HAP-1 (cell line): ENCODE measurements around the gene BPIFB1.

ENCODE experiments used
- DNase-seq, 2 experiments: peaks; one replicate each; pipeline ENCODE4 v3.0.0-alpha.2; 2016 to 2020; ENCODE audit warnings: low spot score in 2 of 2
- H3K27me3 ChIP-seq: fragments of 250-450 bp; sonication (Bioruptor Pico); 2 replicates; pipeline ENCODE4 v1.5.1; 2020; ENCODE audit warnings: low read depth, mild to moderate bottlenecking, moderate library complexity
- H3K36me3 ChIP-seq: fragments of 250-450 bp; sonication (Bioruptor Pico); replicated peaks from 2 replicates; pipeline ENCODE4 v1.5.1; 2020; ENCODE audit warnings: mild to moderate bottlenecking
- H3K4me1 ChIP-seq: fragments of 250-450 bp; sonication (Bioruptor Pico); 2 replicates; pipeline ENCODE4 v1.5.1; 2020; ENCODE audit warnings: mild to moderate bottlenecking
- H3K4me3 ChIP-seq: fragments of 250-450 bp; sonication (Bioruptor Pico); 2 replicates; pipeline ENCODE4 v1.5.1; 2020; ENCODE audit warnings: mild to moderate bottlenecking, moderate library complexity
- H3K9me3 ChIP-seq: fragments of 250-450 bp; sonication (Bioruptor Pico); 2 replicates; pipeline ENCODE4 v1.5.1; 2020; ENCODE audit warnings: mild to moderate bottlenecking, moderate library complexity
- in situ Hi-C: fragments of 300-500 bp; cut with MboI; formaldehyde crosslinking; loops from 3 replicates; pipeline ENCODE4 v1.14.3; 2020; ENCODE audit warnings: low sequenced_read_pairs, inconsistent platforms, mixed read lengths

The BPIFB1 gene, protein sequence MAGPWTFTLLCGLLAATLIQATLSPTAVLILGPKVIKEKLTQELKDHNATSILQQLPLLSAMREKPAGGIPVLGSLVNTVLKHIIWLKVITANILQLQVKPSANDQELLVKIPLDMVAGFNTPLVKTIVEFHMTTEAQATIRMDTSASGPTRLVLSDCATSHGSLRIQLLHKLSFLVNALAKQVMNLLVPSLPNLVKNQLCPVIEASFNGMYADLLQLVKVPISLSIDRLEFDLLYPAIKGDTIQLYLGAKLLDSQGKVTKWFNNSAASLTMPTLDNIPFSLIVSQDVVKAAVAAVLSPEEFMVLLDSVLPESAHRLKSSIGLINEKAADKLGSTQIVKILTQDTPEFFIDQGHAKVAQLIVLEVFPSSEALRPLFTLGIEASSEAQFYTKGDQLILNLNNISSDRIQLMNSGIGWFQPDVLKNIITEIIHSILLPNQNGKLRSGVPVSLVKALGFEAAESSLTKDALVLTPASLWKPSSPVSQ

GRCh38 chr20:33282991-33283555 is at the start of gene BPIFB1:
Gene BPIFB1 (plus strand): TSS chr20:33283214. CDS start chr20:33286074, 2,860 bp downstream.
- no peak for DNase-seq
- Histone ChIP-seq H3K4me1 (peaks cover 5% of the 10 kb centered on the region), H3K36me3 (no peaks in the 10 kb centered on the region), H3K9me3 (no peaks in the 10 kb centered on the region), H3K4me3 (no peak within 1 kb of the TSS), H3K27me3 (no peaks in the 10 kb centered on the region)
- in situ Hi-C loops: loop anchor here (10.0 kb wide), 1 partner anchor 188 kb away; no protein-coding TSS in a partner anchor

DNA sequence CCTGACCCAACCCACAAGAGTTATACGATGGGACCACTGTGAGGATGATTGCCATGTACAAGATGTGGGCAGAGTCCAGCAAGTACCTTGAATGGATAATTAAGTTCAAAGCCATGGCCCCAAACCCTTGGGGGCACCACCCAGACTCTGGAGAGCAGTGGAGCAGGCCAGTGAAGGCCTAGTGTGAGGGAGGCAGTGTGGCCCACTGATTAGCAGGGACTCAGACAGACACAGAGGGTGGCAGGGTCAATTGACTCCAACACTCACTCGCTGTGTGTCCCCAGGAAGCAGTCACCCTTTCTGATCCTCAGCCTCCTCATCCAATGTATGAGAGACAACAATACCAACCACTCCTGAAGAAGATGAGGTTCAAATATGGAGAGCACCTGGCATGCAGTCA is 49.0 kb upstream of the BPIFB1 start:
- Histone ChIP-seq H3K4me3 (no peak overlapping the region), H3K27me3 (peaks cover 17% of the 10 kb centered on the region), H3K9me3 (no peaks in the 10 kb centered on the region), H3K4me1 (no peaks in the 10 kb centered on the region), H3K36me3 (no peaks in the 10 kb centered on the region)
- DNase-seq: no peak
- in situ Hi-C loops: no loop called here

GRCh38 chr20:33235696-33236095 is 47.3 kb upstream of the BPIFB1 start, which contains the start of gene BPIFA1:
Gene BPIFA1 (plus strand): TSS chr20:33235996. CDS start chr20:33237712, 1,716 bp downstream.
- Histone ChIP-seq H3K4me1 (no peaks in the 10 kb centered on the region), H3K9me3 (no peaks in the 10 kb centered on the region; the same call in 1 of the 2 replicates), H3K36me3 (no peaks in the 10 kb centered on the region), H3K4me3 (no peak within 1 kb of the TSS), H3K27me3 (peaks cover 17% of the 10 kb centered on the region)
- in situ Hi-C loops: no loop called here
- DNase-seq: no peak

DNA sequence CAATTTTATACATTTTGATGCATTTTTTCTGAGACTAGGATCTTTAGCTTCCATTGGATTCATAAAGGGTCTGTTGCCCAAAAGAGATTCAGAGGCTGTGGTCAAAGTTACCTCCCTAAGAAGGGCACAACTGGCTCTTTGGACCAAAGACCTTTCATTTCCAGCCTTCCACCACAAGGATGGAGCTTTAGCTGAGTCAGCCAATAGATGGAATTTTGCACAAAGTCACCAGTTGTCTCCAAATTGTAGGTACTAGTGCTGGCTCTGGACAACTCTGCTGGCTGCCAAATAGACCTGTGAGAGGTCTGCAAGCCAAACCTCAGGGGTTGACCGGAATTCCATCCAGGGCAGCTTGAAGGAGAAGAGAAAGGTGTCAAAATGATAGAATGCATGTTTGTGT is 46.7 kb upstream of the BPIFB1 start:
- Histone ChIP-seq H3K27me3 (peaks cover 17% of the 10 kb centered on the region), H3K9me3 (no peaks in the 10 kb centered on the region; the same call in 1 of the 2 replicates), H3K4me3 (no peak overlapping the region), H3K36me3 (no peaks in the 10 kb centered on the region), H3K4me1 (no peaks in the 10 kb centered on the region)
- DNase-seq: no peak
- in situ Hi-C loops: no loop called here

GRCh38 chr20:33237989-33238388 is 45.0 kb upstream of the BPIFB1 start:
- in situ Hi-C loops: no loop called here
- peaks cover 11% of the 10 kb centered on the region for H3K27me3 ChIP-seq
- no peaks in the 10 kb centered on the region; the same call in 1 of the 2 replicates for H3K9me3 ChIP-seq
- H3K36me3 ChIP-seq: no peaks in the 10 kb centered on the region
- no peak overlapping the region for H3K4me3 ChIP-seq
- H3K4me1 ChIP-seq: no peaks in the 10 kb centered on the region
- DNase-seq: no peak

GRCh38 chr20:33239418-33239817 is 43.6 kb upstream of the BPIFB1 start:
- in situ Hi-C loops: no loop called here
- no peaks in the 10 kb centered on the region; the same call in 1 of the 2 replicates for H3K9me3 ChIP-seq
- peaks cover 11% of the 10 kb centered on the region for H3K27me3 ChIP-seq
- H3K4me3 ChIP-seq: no peak overlapping the region
- DNase-seq: no peak
- no peaks in the 10 kb centered on the region for H3K4me1 ChIP-seq
- H3K36me3 ChIP-seq: no peaks in the 10 kb centered on the region

DNA sequence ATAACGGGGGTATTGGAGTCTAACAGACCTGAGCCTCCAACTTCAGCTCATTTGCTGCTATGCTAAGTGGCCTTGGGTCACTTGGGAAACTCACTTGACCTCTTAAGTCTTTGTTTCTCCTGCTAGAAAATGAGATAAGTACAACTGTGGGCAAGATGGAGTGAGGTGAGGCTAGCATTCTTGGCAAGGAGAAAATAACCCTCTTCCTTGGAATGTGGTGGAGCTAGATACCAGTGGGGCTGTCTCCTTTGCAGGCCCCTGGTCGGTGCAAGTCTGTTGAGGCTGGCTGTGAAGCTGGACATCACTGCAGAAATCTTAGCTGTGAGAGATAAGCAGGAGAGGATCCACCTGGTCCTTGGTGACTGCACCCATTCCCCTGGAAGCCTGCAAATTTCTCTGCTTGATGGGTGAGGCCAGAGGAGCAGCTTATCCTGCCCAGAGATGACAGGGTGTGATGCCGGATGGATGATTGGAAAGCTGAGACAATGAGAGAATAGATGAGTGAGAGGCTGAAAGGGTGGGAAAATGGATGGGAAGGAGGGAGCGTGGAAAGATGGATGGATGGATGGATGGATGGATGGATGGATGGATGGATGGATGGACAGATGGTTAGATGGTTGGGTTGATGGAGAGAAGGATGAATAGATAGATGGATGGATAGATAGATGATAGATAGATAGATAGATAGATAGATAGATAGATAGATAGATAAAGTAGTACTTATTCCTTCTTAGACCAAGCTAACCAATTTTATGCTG is 42.9 kb upstream of the BPIFB1 start:
- no peak for DNase-seq
- in situ Hi-C loops: no loop called here
- Histone ChIP-seq H3K4me3 (no peak overlapping the region), H3K9me3 (no peaks in the 10 kb centered on the region; the same call in 1 of the 2 replicates), H3K4me1 (no peaks in the 10 kb centered on the region), H3K36me3 (no peaks in the 10 kb centered on the region), H3K27me3 (peaks cover 10% of the 10 kb centered on the region)

GRCh38 chr20:33240923-33241322 is 42.1 kb upstream of the BPIFB1 start:
- Histone ChIP-seq H3K4me3 (no peak overlapping the region), H3K36me3 (no peaks in the 10 kb centered on the region), H3K4me1 (no peaks in the 10 kb centered on the region), H3K27me3 (peaks cover 4% of the 10 kb centered on the region), H3K9me3 (no peaks in the 10 kb centered on the region; the same call in 1 of the 2 replicates)
- in situ Hi-C loops: no loop called here
- DNase-seq: no peak

DNA sequence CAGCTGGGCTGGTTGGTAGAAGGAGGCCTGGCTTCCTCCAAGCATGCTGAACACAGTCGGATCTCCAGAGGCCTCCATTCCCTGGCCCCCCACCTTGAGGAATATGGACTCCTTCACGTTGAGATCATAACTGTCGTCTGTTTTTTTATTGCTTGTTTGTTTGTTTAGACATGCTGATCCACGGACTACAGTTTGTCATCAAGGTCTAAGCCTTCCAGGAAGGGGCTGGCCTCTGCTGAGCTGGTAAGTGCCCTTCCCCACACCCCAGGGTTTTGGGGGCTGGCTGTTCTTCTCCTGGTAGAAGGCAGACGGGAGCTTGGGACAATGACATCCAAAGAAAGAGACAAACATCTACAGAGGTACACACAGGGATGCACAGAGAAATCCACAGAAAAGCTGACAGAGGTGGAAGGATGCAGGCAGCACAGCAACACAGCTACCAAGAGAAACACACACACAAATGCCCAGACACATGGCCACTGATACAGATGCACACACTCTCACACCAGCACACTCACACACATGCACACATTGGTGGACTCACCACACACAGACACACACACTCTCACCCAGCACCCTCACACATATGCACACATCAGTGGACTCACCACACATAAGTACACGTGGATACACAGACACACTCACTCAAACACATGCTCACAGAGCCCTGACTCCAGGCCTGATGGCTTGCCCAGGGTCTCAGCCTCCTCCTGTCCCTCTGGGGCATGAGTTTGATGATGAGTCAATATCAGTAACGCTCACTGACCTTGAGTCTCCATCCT is 40.5 kb upstream of the BPIFB1 start:
- in situ Hi-C loops: no loop called here
- no peaks in the 10 kb centered on the region; the same call in 1 of the 2 replicates for H3K9me3 ChIP-seq
- H3K4me1 ChIP-seq: no peaks in the 10 kb centered on the region
- no peaks in the 10 kb centered on the region for H3K27me3 ChIP-seq
- H3K4me3 ChIP-seq: no peak overlapping the region
- no peaks in the 10 kb centered on the region for H3K36me3 ChIP-seq
- no peak for DNase-seq

DNA sequence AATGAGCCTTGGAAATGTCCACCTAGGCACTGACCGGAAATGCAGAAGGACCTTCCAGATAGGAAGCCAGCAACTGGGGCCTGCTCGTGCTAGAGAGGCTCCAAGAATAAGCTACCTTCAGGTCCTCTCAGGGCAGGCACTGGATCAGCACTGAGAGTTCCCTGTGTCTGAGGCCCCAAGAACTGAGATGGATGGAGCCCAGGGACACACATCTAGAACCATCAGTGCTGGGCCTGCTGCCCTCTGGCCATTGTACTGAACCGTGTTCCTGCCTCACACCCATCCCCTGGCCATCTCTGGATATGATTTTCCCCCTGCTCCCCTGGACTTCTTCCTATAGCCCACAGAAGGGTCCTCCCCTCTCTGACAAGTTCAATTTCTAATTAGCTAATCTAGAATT is 36.9 kb upstream of the BPIFB1 start:
- no peak for DNase-seq
- H3K9me3 ChIP-seq: no peaks in the 10 kb centered on the region
- no peaks in the 10 kb centered on the region for H3K4me1 ChIP-seq
- in situ Hi-C loops: no loop called here
- no peak overlapping the region for H3K4me3 ChIP-seq
- H3K27me3 ChIP-seq: no peaks in the 10 kb centered on the region
- H3K36me3 ChIP-seq: no peaks in the 10 kb centered on the region

DNA sequence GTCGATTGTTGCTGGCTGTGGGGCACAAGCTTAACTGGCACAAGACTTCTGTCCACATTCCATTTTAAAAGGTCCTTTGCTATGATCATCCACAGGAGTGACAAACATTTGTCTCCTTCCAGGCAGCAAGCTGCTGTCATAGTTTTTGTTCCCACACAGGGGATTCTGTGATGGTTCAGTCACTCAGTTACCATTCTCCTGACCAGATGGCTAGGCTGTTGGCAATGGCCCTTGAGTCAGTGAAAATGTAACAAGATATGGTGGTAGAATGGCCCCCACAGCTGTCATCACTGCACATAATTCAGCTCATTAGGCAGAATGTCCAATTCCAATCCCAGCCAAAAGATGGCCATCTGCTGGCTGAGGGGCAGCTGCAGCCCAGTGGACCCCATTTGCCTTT is 33.6 kb upstream of the BPIFB1 start:
- Histone ChIP-seq H3K27me3 (no peaks in the 10 kb centered on the region), H3K4me1 (no peaks in the 10 kb centered on the region), H3K36me3 (no peaks in the 10 kb centered on the region), H3K9me3 (no peaks in the 10 kb centered on the region), H3K4me3 (no peak overlapping the region)
- no peak for DNase-seq
- in situ Hi-C loops: no loop called here

- H3K4me1 ChIP-seq: no peaks in the 10 kb centered on the region
- no peaks in the 10 kb centered on the region for H3K27me3 ChIP-seq
- H3K4me3 ChIP-seq: no peak overlapping the region
- DNase-seq: peak; percentile 33 to 38
- in situ Hi-C loops: no loop called here
- no peaks in the 10 kb centered on the region for H3K9me3 ChIP-seq
- no peaks in the 10 kb centered on the region for H3K36me3 ChIP-seq
Observed at GRCh38 chr20:33250666-33251065, 32.3 kb upstream of the BPIFB1 start.

GRCh38 chr20:33251496-33251895 is 31.5 kb upstream of the BPIFB1 start:
- Histone ChIP-seq H3K9me3 (no peaks in the 10 kb centered on the region), H3K36me3 (no peaks in the 10 kb centered on the region), H3K4me3 (no peak overlapping the region), H3K27me3 (no peaks in the 10 kb centered on the region), H3K4me1 (no peaks in the 10 kb centered on the region)
- in situ Hi-C loops: no loop called here
- DNase-seq: no peak
